ENCODE data around the gene SMARCD3.

SMARCD3 gene

GRCh38 chr7:151205730-151206129 lies 42.8 kb downstream of the SMARCD3 start:
- no peak for DNase-seq (ENCODE audit: extremely low read depth, low read depth)

GRCh38 chr7:151204383-151205032 lies 44.0 kb downstream of the SMARCD3 start:
- no peak for DNase-seq (ENCODE audit: extremely low read depth, low read depth)
- no peak overlapping the region for H3K4me3 ChIP-seq (replicated peaks; ENCODE audit: low read depth, low read length)
- TF ChIP-seq CTCF (IDR thresholded peaks at IDR 0.05; ENCODE audit: low read depth, low read length, missing control alignments) = no peak

More at GRCh38 chr7:151205730-151206129, 42.8 kb downstream of the SMARCD3 start:
- TF ChIP-seq CTCF (IDR thresholded peaks at IDR 0.05; ENCODE audit: low read depth, low read length, missing control alignments) = no peak
- H3K4me3 ChIP-seq (replicated peaks; ENCODE audit: low read depth, low read length) = no peak overlapping the region

- TF ChIP-seq CTCF (IDR thresholded peaks at IDR 0.05; ENCODE audit: low read depth, low read length, missing control alignments) = no peak
- H3K4me3 ChIP-seq (replicated peaks; ENCODE audit: low read depth, low read length) = no peak overlapping the region
- DNase-seq (ENCODE audit: extremely low read depth, low read depth) = no peak
Observed at GRCh38 chr7:151202836-151203235, 45.7 kb downstream of the SMARCD3 start.

GRCh38 chr7:151201751-151202150 lies 46.7 kb downstream of the SMARCD3 start:
- no peak for TF ChIP-seq CTCF (IDR thresholded peaks at IDR 0.05; ENCODE audit: low read depth, low read length, missing control alignments)
- DNase-seq (ENCODE audit: extremely low read depth, low read depth) = no peak
- H3K4me3 ChIP-seq (replicated peaks; ENCODE audit: low read depth, low read length) = no peak overlapping the region

GRCh38 chr7:151201344-151201743 lies 47.1 kb downstream of the SMARCD3 start:
- H3K4me3 ChIP-seq (replicated peaks; ENCODE audit: low read depth, low read length) = no peak overlapping the region
- no peak for DNase-seq (ENCODE audit: extremely low read depth, low read depth)
- no peak for TF ChIP-seq CTCF (IDR thresholded peaks at IDR 0.05; ENCODE audit: low read depth, low read length, missing control alignments)

- no peak for DNase-seq (ENCODE audit: extremely low read depth, low read depth)
- H3K4me3 ChIP-seq (replicated peaks; ENCODE audit: low read depth, low read length) = no peak overlapping the region
- no peak for TF ChIP-seq CTCF (IDR thresholded peaks at IDR 0.05; ENCODE audit: low read depth, low read length, missing control alignments)
Observed at GRCh38 chr7:151198945-151199848, 49.3 kb downstream of the SMARCD3 start.

Measured in HFF-Myc (cell line).